GM21529 (cell line): Measurements from ENCODE around the gene FBXO28.
"Not testable (repeated sequence)": the region's sequence is repeated elsewhere in the genome, so short reads cannot be mapped to it uniquely, and the experiment has no call there.

Experiments
- ATAC-seq: cut with Tn5 transposase; IDR thresholded peaks from one replicate; pipeline ENCODE4 v1.9.1; 2021; ENCODE audit not compliant: unreplicated experiment

Gene FBXO28

GRCh38 chr1:224113918-224114786 lies at the start of gene FBXO28:
FBXO28 (plus strand) TSS chr1:224114111; CDS start chr1:224114130, 19 bp downstream.
- ATAC-seq, result peak; percentile 98

- no peak for ATAC-seq
Measured at GRCh38 chr1:224064150-224064549, 49.8 kb upstream of the FBXO28 start.

GRCh38 chr1:224065455-224065854 lies 48.5 kb upstream of the FBXO28 start:
- ATAC-seq, result no peak

- no peak for ATAC-seq
Measured at GRCh38 chr1:224067207-224067606, 46.7 kb upstream of the FBXO28 start.

- no peak for ATAC-seq
Measured at GRCh38 chr1:224067621-224068457, 46.1 kb upstream of the FBXO28 start.

- ATAC-seq, result no peak
Measured at GRCh38 chr1:224068458-224069072, 45.3 kb upstream of the FBXO28 start.

GRCh38 chr1:224069138-224069537 lies 44.8 kb upstream of the FBXO28 start:
- ATAC-seq, result no peak

- no peak for ATAC-seq
Measured at GRCh38 chr1:224070521-224070920, 43.4 kb upstream of the FBXO28 start.

GRCh38 chr1:224076407-224076806 lies 37.5 kb upstream of the FBXO28 start:
- ATAC-seq, result no peak

GRCh38 chr1:224079644-224080043 lies 34.3 kb upstream of the FBXO28 start:
- ATAC-seq, result not testable (repeated sequence)

GRCh38 chr1:224080115-224080774 lies 33.7 kb upstream of the FBXO28 start:
- no peak for ATAC-seq

GRCh38 chr1:224081604-224082003 lies 32.3 kb upstream of the FBXO28 start:
- no peak for ATAC-seq

GRCh38 chr1:224082146-224082545 lies 31.8 kb upstream of the FBXO28 start:
- no peak for ATAC-seq

GRCh38 chr1:224084867-224085266 lies 29.0 kb upstream of the FBXO28 start:
- ATAC-seq, result no peak

GRCh38 chr1:224085421-224086108 lies 28.3 kb upstream of the FBXO28 start:
- ATAC-seq, result no peak

GRCh38 chr1:224087286-224087794 lies 26.6 kb upstream of the FBXO28 start:
- no peak for ATAC-seq

GRCh38 chr1:224089583-224089982 lies 24.3 kb upstream of the FBXO28 start:
- ATAC-seq, result no peak

- no peak for ATAC-seq
Measured at GRCh38 chr1:224090116-224090515, 23.8 kb upstream of the FBXO28 start.

- ATAC-seq, result no peak
Measured at GRCh38 chr1:224092111-224092510, 21.8 kb upstream of the FBXO28 start.

GRCh38 chr1:224092601-224093000 lies 21.3 kb upstream of the FBXO28 start:
- no peak for ATAC-seq
